AG20443 (cell line): ENCODE results near the gene RBM20.
A peak's percentile ranks its signal among the peaks of the same experiment; 100 is the strongest.

Source experiments
- DNase-seq: peaks from one replicate; pipeline ENCODE4 v3.0.0; 2012; ENCODE audit warnings: low spot score, mixed read lengths

RBM20 gene

GRCh38 chr10:110788620-110789385, 144.7 kb downstream of the RBM20 start:
- DNase-seq, result no peak

DNA sequence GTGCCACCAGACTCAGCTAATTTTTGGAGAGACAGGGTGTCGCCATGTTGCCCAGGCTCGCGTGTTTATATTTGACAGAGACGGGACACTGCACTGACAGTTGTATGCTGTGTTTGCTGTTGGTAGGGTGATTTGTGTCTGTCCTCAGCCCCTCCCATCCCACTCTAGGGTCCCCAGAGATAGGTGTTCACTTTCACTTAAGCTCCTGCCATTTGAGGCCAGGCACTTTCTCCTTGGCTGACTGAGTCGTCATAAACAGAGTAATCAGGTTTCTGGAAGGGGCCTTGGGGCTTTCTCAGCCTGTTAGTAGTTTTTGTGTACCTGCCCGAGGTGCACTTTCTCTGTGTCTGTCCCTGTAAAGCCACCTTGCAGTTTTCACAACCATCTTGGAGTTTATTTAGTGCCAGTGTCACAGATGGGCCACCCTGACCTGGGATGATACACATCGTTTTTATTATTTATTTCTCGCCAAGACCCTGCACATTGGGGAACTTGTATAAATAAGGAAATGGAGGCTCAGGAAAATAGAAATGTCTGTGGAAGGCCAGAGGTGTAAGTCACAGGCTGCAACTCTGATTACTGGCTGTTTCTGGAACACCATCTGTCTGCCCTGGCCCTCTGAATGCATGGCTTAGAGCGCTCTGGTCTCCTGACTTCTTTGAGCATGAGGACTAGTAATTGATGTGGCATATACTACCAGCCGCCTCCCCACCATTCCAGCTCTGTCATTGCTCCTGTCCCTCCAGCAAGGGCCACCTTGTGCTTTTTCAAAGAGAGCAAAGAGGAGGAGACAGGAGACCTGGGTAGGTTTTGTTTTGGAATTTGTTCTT, 145.7 kb downstream of the RBM20 start:
- DNase-seq, result no peak

DNA sequence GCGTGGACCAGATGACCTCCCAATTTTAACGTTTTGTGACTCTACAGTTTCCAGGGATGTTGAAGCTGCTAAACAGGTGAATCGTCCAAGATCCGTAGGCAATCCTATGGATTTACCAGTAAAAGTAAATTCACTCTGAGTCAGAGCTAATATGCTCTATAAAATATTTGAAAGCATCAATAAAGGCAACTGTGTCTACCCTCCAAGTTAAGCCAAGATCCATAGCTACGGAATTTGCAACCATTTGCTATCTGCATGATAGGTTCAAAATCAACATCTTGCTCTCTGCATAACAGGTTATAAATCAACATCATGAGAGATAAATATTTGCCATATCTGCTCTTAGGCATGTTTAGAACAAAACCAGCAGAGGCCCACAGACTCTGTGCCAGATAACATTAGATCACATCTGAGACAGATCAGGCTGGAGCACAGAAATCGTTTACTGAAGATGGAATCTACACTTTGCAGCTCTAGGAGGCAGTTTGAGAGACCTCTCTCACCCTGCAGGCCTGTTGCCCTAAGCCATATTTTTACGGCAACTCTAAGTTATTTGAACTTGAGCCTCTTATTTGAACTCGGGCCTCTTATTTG, 146.9 kb downstream of the RBM20 start:
- no peak for DNase-seq

DNA sequence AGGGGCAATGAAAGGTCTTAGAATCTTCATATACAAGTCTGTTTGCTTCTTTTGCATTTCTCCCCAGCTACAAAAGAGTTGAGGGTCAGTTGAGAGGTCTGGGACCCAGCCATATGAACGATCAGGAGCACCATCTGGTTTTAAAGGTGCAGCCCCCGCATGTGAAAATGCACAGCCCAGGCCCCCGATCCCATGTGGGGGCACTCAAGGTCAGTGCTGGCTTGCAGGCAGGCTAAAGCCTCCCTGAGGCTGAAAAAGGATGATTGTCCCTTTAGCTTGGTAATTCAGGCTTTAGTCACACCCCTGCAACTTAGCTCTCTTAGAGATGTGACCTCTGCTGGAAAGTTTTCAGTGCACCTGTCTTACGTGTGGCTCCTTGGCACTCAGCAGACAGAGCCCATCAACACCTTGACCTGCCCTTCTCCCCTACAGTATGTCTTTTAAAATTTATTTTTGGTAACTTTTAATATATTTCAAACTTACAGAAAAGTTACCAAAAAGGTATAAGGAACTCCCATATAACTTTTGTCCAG, 147.5 kb downstream of the RBM20 start:
- DNase-seq, result no peak

GRCh38 chr10:110792476-110793125, 148.5 kb downstream of the RBM20 start:
- no peak for DNase-seq

- no peak for DNase-seq
Measured at GRCh38 chr10:110793128-110793812, 149.1 kb downstream of the RBM20 start.

DNA sequence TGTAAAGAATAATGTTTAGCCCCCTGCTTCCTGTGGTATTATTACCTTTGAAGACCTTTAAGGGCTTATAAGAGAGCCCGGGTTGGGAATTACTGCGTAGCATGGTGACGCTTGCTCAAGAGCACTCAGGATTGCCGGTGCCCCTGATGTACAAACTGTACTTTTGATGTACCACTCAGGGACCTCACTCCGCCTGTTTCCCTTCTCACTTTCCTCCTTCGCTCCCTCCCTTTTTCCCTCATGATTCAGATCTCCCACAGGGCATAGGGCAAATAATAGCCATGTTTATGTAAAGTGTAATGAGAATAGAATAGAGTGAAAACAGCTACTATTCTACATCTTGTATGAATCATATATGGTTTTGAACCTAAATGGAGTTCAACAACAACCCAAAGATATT, 149.8 kb downstream of the RBM20 start:
- DNase-seq, result no peak

GRCh38 chr10:110794808-110795207, 150.7 kb downstream of the RBM20 start:
- DNase-seq, result no peak

GRCh38 chr10:110797416-110797815, 153.3 kb downstream of the RBM20 start:
- DNase-seq, result no peak

GRCh38 chr10:110798340-110798739, 154.2 kb downstream of the RBM20 start:
- DNase-seq, result no peak

DNA sequence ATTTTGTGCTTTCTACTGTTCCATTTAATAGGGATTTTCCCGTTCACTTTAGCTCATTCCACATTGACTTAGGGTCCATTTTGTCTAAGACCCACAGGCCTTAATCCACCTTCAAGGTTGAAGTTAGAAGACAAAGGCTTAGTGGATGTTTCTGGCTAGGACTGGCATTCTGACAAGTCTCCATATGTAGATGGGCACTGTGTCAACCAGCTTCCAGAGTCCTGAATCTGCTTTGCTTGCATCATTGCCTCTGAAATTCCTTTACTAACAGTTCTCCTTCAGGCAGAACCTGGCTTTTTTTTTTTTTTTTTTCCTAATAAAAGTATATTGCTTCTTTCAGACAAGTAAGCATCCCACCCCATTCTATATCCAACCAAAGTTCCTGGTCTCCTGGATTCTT, 158.0 kb downstream of the RBM20 start:
- peak; percentile 44 for DNase-seq

DNA sequence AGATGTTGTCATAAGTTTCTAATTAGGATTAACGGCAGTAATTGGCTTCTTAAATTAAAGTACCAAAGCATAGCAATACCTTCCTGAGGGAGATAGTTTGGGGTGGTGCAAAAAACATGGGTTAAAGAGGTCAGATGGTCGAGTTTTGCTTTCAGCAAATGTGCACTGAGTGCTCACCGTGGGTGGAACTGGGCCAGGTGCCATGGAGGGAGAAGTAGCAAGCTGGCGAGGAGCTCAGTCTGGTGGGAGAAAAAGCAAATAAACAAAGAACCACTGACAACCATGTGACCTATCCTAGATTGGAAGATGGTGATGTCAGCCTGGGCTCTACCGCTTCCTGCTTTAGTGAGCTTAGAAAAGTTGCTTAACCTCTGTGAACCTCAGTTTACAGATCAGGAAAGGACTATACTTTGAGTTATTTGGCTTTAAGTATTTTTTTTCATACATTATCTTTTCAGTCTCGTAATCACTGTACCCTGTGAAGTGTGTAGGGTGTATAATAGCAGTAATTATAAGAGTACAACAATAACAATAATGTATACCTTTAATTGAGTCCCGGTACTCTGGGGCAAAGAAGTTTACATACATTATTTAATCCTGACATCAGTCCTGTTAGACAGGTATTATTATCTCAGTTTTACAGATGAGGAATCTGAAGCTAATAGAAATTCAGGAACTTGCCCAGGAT, 158.6 kb downstream of the RBM20 start:
- peak; percentile 74 for DNase-seq

DNA sequence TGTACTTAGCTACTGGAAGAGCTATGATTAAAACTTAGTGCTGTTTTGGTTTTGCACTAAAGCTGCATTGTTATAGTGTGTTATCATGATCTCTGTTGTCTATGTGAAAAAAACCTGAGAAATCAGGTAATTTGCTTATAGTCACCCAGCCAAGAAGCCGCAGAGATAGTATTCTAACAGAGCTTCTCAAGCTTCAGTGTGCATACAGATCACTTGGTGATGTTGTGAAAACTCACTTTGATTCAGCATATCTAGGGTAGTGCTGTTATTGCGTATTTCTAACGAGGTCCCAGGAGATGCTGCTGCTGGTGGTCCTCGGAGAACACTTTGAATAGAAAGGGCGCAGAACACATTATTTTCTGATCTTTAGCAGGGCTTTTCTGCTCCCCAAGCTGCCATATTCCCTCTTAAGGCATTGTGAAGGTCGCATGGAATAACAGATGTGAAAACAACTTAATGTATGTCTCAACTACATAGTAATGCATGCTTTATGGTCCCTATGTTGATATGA, 159.2 kb downstream of the RBM20 start:
- DNase-seq, result no peak

DNA sequence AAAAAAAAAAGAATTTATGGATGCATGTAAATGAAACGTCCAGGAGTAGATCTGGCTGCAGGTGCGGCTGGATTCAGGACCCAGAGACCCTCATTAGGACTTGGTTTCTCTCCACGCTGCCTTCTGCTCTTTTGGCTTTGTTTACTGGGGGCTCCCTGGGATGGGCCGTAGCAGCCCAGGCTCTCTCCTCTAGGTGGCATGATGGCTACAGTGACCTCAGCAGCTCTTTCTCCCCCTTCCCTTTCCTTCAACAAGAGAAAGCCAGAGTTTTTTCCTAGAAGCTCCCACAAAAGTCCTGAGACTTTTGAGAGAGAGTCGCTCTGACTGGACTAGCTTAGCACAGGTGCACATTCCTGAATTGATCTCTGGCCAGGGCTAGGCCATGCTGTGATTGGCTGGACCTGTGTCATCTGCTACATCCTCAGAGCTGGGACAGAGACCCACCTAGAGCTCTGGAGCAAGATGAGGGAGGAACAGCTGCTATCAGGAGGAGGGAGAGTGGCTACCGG, 159.7 kb downstream of the RBM20 start:
- peak; percentile 78 for DNase-seq

- DNase-seq, result no peak
Measured at GRCh38 chr10:110804376-110804775, 160.2 kb downstream of the RBM20 start.

DNA sequence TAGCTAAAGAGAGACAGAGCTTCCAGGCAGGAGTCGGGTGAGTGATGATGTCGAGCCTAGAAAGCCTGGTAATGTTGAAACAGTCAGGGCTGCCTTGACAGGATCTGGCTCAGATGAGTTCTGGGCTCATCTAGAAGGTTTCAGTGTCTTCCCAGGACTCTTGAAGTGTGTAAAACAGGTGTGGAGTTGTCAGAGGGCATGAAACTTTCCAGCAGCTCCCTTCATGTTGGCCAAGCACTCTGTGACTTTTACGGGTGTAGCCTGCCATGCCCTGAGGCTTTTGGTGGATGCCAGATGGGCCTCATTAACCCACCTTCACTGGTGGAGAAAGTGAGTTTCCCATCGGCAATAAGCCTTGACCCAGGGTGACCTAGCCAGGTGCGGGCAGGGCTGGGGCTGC, 161.2 kb downstream of the RBM20 start:
- no peak for DNase-seq

DNA sequence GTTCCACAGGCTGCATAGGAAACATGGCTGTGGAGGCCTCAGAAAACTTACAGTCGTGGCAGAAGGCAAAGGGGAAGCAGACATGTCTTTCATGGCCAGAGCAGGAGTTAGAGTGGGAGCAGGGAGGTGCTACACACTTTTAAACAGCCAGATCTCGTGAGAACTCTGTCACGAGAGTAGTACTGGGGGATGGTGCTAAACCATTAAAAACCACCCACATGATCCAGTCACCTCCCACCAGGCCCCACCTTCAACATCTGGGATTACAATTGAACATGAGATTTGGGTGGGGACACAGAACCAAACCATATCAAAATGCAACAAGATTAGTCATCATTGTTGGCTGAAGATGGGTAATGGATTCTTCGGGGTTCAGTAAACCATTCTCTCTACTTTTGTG, 162.2 kb downstream of the RBM20 start:
- no peak for DNase-seq

DNA sequence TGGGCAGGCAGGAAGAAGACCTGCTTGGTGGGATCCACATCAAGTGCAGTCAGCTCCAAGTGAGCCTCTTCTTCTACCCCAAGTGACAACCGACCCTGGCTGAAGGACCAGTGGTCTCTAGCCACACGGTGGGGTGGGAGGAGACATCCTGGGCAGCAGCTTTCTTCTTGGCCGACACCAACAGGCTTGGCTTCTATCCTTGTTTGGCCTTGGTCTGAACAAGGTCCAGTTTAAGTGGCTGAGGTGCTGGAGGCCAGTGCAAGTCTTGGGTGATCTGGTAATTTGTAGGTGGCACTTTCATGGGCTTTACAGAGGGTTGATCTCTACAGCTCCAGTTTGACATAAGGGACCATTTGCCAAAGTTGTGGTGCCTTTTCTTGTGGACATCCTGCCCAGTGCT, 164.0 kb downstream of the RBM20 start:
- no peak for DNase-seq

DNA sequence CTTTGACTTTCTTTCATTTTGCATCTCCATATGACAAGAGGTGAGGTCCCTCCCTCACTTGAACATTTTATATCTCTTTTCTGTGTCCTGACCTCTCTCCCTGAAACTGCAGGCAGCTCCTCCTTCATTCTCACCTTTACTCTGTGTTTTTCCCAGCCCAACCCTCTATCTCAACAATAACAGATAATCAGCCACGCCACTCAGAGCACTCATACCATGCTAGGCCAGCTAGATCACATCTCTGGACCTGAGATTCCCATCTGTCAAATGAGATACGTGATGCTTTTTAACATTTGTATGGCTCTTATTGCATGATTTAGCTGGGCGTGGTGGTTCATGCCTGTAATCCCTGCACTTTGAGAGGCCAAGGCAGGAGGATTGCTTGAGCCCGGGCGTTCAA, 164.5 kb downstream of the RBM20 start:
- no peak for DNase-seq

- no peak for DNase-seq
Measured at GRCh38 chr10:110810625-110811024, 166.5 kb downstream of the RBM20 start.
